Mammary epithelial cell (primary cell): ENCODE results near the gene GP5.

Source experiments
- CTCF ChIP-seq, 2 donors: IDR thresholded peaks in 1 of 2; conservative IDR thresholded peaks in 1 of 2; 2 replicates each; pipeline ENCODE4 v1.5.1; 2011 to 2012; ENCODE audit warnings: inconsistent platforms in 2 of 2, low read length in 2 of 2, mild to moderate bottlenecking in 2 of 2, control low read depth in 1 of 2, low read depth in 1 of 2; ENCODE audit not compliant: insufficient read depth in 1 of 2; ENCODE audit errors: extremely low read depth in 1 of 2
- EZH2 ChIP-seq: IDR thresholded peaks from 2 replicates; pipeline ENCODE4 v1.6.1; 2012; ENCODE audit warnings: low read length, inconsistent platforms, borderline replicate concordance

- TF ChIP-seq CTCF (conservative IDR thresholded peaks at IDR 0.05 in 1 of 2, IDR thresholded peaks at IDR 0.05 in 1 of 2; ENCODE audit: extremely low read depth in 1 of 2, insufficient read depth in 1 of 2, low read depth in 1 of 2, low read length in 2 of 2) = no peak
- TF ChIP-seq EZH2 = no peak
Measured at GRCh38 chr3:194357681-194358080, 41.4 kb downstream of the GP5 start.
